SU-DHL-6 (cell line): Measurements from ENCODE around the gene ARRB1.

ENCODE experiments used
- CTCF ChIP-seq: fragments of 200-600 bp; sonication (generic); IDR thresholded peaks from one replicate; pipeline ENCODE4 v1.5.1; 2017; ENCODE audit warnings: antibody characterized with exemption, mild to moderate bottlenecking, low read length, moderate library complexity; ENCODE audit not compliant: insufficient read depth, poor library complexity, severe bottlenecking
- EZH2phosphoT487 ChIP-seq: fragments of 200-600 bp; sonication (generic), shearing (Covaris generic); conservative IDR thresholded peaks from 2 replicates; pipeline ENCODE4 v1.6.1; 2018; ENCODE audit warnings: mild to moderate bottlenecking, antibody characterized with exemption, low read length, moderate library complexity, mixed read lengths

GRCh38 chr11:75350743-75351540 is 519 bp downstream of the ARRB1 start:
- no peak for TF ChIP-seq CTCF
- TF ChIP-seq EZH2phosphoT487 = no peak
